MCF 10A (cell line): ENCODE data around the gene HAGH. TPM values are rescaled to one million over a fixed set of nuclear protein-coding genes. Genes with fewer than 3 reads are reported as not detected.

Source experiments
- BruUV-seq: library from RNA; stranded (reverse); fragments of 400-500 nt; replicated peaks from 2 replicates; lab custom pipeline; 2021; lab: Mats Ljungman, UMichigan
- CTCF ChIA-PET: fragments of 300-600 bp; sonication (Branson Sonifier 250); formaldehyde crosslinking; extraction: SDS; loops from one replicate; lab custom pipeline; 2021; ENCODE audit warnings: antibody characterized with exemption, inconsistent platforms; lab: Yijun Ruan, JAX
- POLR2A ChIA-PET: fragments of 300-600, 350-650 bp; sonication (Branson Sonifier 250); formaldehyde crosslinking; extraction: SDS; loops from one replicate; lab custom pipeline; 2020; ENCODE audit warnings: antibody characterized with exemption, inconsistent platforms; lab: Yijun Ruan, JAX
- DNase-seq: peaks from one replicate; pipeline ENCODE4 v3.0.0-alpha.2; 2018; ENCODE audit not compliant: unreplicated experiment
- H3K27ac Mint-ChIP-seq: one replicate; pipeline ENCODE4 v1.8.0; 2022; ENCODE audit warnings: mild to moderate bottlenecking, low read depth, mixed read lengths; ENCODE audit not compliant: unreplicated experiment
- H3K27me3 Mint-ChIP-seq: one replicate; pipeline ENCODE4 v1.8.0; 2022; ENCODE audit warnings: mixed read lengths; ENCODE audit not compliant: insufficient read depth, unreplicated experiment
- H3K36me3 Mint-ChIP-seq: one replicate; pipeline ENCODE4 v1.8.0; 2022; ENCODE audit warnings: mild to moderate bottlenecking, moderate library complexity, mixed read lengths; ENCODE audit not compliant: insufficient read depth, unreplicated experiment
- H3K4me1 Mint-ChIP-seq: one replicate; pipeline ENCODE4 v1.8.0; 2022; ENCODE audit warnings: mixed read lengths; ENCODE audit not compliant: insufficient read depth, unreplicated experiment
- H3K4me3 Mint-ChIP-seq: one replicate; pipeline ENCODE4 v1.8.0; 2022; ENCODE audit warnings: mild to moderate bottlenecking, moderate library complexity, mixed read lengths; ENCODE audit not compliant: unreplicated experiment
- H3K9me3 Mint-ChIP-seq: one replicate; pipeline ENCODE4 v1.8.0; 2022; ENCODE audit warnings: mixed read lengths; ENCODE audit not compliant: unreplicated experiment
- intact Hi-C: fragments of 100-400 bp; cut with micrococcal nuclease; formaldehyde crosslinking; loops from 2 replicates; pipeline ENCODE4 v1.14.1; 2022
- total RNA-seq: library from RNA; stranded (reverse); gene quantifications from 2 replicates; pipeline ENCODE4 v1.2.3, GENCODE V29; 2022
- TF ChIP-seq, protein P1 (sequence below): fragments of 200-600 bp; IDR thresholded peaks from one replicate; pipeline ENCODE4 v1.8.0; 2022; ENCODE audit warnings: antibody characterized with exemption, mild to moderate bottlenecking; ENCODE audit not compliant: unreplicated experiment

The HAGH gene
- total RNA-seq, 1 experiment from 2014 or later, result 44.5 TPM

DNA sequence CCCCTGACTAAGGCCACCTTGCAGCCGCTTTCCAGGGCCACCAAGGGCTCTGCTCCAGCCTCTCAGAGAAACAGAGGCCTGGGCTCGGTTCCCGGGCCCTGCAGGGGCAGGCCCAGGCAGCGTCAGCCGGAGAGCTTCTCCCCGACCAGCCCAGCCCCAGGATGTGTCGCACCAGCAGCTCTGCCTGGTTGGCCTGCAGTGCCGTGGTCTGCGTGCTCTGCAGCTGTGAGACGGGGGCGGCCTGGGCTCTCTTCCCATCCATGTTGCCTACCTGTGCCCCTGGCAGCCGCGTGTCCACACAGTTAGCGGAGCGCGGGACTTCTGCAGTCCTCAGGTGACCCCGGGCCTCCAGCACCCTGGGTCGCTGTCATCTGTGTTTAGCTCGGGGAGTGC is 37.9 kb downstream of the HAGH start:
- TF ChIP-seq, protein P1, sequence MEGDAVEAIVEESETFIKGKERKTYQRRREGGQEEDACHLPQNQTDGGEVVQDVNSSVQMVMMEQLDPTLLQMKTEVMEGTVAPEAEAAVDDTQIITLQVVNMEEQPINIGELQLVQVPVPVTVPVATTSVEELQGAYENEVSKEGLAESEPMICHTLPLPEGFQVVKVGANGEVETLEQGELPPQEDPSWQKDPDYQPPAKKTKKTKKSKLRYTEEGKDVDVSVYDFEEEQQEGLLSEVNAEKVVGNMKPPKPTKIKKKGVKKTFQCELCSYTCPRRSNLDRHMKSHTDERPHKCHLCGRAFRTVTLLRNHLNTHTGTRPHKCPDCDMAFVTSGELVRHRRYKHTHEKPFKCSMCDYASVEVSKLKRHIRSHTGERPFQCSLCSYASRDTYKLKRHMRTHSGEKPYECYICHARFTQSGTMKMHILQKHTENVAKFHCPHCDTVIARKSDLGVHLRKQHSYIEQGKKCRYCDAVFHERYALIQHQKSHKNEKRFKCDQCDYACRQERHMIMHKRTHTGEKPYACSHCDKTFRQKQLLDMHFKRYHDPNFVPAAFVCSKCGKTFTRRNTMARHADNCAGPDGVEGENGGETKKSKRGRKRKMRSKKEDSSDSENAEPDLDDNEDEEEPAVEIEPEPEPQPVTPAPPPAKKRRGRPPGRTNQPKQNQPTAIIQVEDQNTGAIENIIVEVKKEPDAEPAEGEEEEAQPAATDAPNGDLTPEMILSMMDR, result no peak
- Mint-ChIP-seq H3K27ac (no peak overlapping the region), H3K4me3 (no peak overlapping the region), H3K36me3 (peaks cover 7% of the 10 kb centered on the region), H3K9me3 (no peaks in the 10 kb centered on the region), H3K27me3 (no peaks in the 10 kb centered on the region), H3K4me1 (peaks cover 5% of the 10 kb centered on the region)
- POLR2A ChIA-PET, result interaction anchor here (0.7 kb wide), 1 partner anchor 171 kb away, joined by 4 read pairs; the partner anchor contains the start of gene NDUFB10
- no TSS peak for BruUV-seq
- DNase-seq, result no peak
- CTCF ChIA-PET, result no interaction called here
- intact Hi-C loops, result no loop called here

- Mint-ChIP-seq H3K36me3 (peaks cover 12% of the 10 kb centered on the region), H3K9me3 (no peaks in the 10 kb centered on the region)
Measured at GRCh38 chr16:1788095-1788707, 38.4 kb downstream of the HAGH start.

DNA sequence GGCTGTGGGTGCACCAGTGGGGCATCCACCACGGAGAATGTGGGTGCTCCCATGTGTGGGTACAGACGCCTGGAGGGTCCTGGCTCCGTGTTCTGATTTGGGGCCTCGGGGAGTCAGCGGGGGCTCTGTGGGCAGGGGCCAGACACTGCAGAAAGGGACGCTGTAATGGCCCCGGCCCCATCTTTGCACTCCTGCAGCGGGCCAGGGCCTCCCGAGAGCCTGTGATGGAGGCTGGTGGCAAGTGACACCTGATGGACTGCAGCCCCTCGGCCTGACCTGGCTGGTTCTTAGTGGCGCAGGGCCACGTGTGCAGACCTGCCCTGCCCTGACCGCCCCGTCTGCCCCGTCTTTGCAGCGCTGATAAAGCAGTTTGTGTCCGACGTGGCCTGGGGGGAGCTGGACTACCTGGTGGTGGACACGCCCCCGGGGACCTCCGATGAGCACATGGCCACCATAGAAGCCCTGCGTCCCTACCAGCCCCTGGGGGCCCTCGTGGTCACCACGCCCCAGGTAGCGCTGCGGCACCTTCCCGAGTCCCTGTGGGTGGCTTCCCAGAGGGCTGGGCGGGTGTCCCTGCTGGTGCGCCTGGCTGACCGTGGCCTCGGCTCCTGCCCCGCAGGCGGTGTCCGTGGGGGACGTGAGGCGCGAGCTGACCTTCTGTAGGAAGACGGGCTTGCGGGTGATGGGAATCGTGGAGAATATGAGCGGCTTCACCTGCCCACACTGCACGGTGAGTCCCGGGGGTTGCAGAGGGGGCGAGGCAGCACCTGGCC is 39.1 kb downstream of the HAGH start:
- no peaks in the 10 kb centered on the region for H3K9me3 Mint-ChIP-seq
- peaks cover 18% of the 10 kb centered on the region for H3K36me3 Mint-ChIP-seq
- ChIA-PET CTCF (no interaction called here), POLR2A (no interaction called here)
- H3K4me1 Mint-ChIP-seq, result peaks cover 5% of the 10 kb centered on the region
- H3K27ac Mint-ChIP-seq, result no peak overlapping the region
- no peak overlapping the region for H3K4me3 Mint-ChIP-seq
- H3K27me3 Mint-ChIP-seq, result no peaks in the 10 kb centered on the region
- no peak for DNase-seq
- intact Hi-C loops, result no loop called here
- TF ChIP-seq, protein P1, result no peak
- BruUV-seq, result no TSS peak

More at GRCh38 chr16:1788095-1788707, 38.4 kb downstream of the HAGH start:
- no peak overlapping the region for H3K27ac Mint-ChIP-seq
- DNase-seq, result no peak
- CTCF ChIA-PET, result no interaction called here
- no peaks in the 10 kb centered on the region for H3K27me3 Mint-ChIP-seq
- peaks cover 5% of the 10 kb centered on the region for H3K4me1 Mint-ChIP-seq
- BruUV-seq, result no TSS peak
- H3K4me3 Mint-ChIP-seq, result no peak overlapping the region
- TF ChIP-seq, protein P1, result no peak
- intact Hi-C loops, result no loop called here
- POLR2A ChIA-PET, result no interaction called here

- TF ChIP-seq, protein P1, result no peak
- no peaks in the 10 kb centered on the region for H3K9me3 Mint-ChIP-seq
- H3K36me3 Mint-ChIP-seq, result peaks cover 23% of the 10 kb centered on the region
- no peak overlapping the region for H3K27ac Mint-ChIP-seq
- intact Hi-C loops, result no loop called here
- ChIA-PET CTCF (no interaction called here), POLR2A (no interaction called here)
- BruUV-seq, result no TSS peak
- no peak overlapping the region for H3K4me3 Mint-ChIP-seq
- H3K4me1 Mint-ChIP-seq, result peaks cover 5% of the 10 kb centered on the region
- H3K27me3 Mint-ChIP-seq, result no peaks in the 10 kb centered on the region
- DNase-seq, result no peak
Measured at GRCh38 chr16:1787056-1787321, 39.6 kb downstream of the HAGH start.
